ENCODE data around the gene DEPDC5. TPM values are rescaled to one million over a fixed set of nuclear protein-coding genes. Genes with fewer than 3 reads are reported as not detected.

Gene DEPDC5
- total and polyA plus RNA-seq, 9 of the 15 experiments (the other 6 are each of a cell fraction or from before 2014, with no cell fraction given): 2.3 to 12.3 (median 10.7) TPM

DNA sequence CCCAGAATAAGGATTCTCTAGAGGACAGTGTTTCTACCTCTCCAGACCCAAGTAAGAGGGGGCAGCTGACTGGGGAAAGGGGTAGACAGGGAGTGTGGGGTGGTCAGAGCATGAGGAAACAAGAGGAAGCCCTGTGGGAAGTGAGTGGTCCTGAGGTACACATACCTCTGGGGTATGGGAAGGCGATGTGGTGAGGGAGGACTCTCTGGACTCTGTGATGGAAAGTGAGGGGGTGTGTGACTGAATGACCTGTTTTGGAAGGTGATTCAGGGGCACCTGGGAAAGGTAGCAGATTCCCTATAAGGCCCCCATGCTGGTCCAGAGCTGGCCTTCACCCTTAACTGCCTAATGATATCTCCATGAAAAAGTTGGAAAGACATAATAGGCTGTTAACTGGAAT is 80.1 kb downstream of the DEPDC5 start (continued):
- TF ChIP-seq, protein P1, sequence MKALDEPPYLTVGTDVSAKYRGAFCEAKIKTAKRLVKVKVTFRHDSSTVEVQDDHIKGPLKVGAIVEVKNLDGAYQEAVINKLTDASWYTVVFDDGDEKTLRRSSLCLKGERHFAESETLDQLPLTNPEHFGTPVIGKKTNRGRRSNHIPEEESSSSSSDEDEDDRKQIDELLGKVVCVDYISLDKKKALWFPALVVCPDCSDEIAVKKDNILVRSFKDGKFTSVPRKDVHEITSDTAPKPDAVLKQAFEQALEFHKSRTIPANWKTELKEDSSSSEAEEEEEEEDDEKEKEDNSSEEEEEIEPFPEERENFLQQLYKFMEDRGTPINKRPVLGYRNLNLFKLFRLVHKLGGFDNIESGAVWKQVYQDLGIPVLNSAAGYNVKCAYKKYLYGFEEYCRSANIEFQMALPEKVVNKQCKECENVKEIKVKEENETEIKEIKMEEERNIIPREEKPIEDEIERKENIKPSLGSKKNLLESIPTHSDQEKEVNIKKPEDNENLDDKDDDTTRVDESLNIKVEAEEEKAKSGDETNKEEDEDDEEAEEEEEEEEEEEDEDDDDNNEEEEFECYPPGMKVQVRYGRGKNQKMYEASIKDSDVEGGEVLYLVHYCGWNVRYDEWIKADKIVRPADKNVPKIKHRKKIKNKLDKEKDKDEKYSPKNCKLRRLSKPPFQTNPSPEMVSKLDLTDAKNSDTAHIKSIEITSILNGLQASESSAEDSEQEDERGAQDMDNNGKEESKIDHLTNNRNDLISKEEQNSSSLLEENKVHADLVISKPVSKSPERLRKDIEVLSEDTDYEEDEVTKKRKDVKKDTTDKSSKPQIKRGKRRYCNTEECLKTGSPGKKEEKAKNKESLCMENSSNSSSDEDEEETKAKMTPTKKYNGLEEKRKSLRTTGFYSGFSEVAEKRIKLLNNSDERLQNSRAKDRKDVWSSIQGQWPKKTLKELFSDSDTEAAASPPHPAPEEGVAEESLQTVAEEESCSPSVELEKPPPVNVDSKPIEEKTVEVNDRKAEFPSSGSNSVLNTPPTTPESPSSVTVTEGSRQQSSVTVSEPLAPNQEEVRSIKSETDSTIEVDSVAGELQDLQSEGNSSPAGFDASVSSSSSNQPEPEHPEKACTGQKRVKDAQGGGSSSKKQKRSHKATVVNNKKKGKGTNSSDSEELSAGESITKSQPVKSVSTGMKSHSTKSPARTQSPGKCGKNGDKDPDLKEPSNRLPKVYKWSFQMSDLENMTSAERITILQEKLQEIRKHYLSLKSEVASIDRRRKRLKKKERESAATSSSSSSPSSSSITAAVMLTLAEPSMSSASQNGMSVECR (CRISPR knock-in tag; IDR thresholded peaks at IDR 0.05): no peak
- TF ChIP-seq CBFB (CRISPR knock-in tag; IDR thresholded peaks at IDR 0.05): no peak
- TF ChIP-seq ZSCAN32 (CRISPR knock-in tag; IDR thresholded peaks at IDR 0.05): no peak
- TF ChIP-seq, protein P2, sequence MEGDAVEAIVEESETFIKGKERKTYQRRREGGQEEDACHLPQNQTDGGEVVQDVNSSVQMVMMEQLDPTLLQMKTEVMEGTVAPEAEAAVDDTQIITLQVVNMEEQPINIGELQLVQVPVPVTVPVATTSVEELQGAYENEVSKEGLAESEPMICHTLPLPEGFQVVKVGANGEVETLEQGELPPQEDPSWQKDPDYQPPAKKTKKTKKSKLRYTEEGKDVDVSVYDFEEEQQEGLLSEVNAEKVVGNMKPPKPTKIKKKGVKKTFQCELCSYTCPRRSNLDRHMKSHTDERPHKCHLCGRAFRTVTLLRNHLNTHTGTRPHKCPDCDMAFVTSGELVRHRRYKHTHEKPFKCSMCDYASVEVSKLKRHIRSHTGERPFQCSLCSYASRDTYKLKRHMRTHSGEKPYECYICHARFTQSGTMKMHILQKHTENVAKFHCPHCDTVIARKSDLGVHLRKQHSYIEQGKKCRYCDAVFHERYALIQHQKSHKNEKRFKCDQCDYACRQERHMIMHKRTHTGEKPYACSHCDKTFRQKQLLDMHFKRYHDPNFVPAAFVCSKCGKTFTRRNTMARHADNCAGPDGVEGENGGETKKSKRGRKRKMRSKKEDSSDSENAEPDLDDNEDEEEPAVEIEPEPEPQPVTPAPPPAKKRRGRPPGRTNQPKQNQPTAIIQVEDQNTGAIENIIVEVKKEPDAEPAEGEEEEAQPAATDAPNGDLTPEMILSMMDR (IDR thresholded peaks at IDR 0.05 in 2 of 3, conservative IDR thresholded peaks at IDR 0.05 in 1 of 3; ENCODE audit: insufficient read depth in 2 of 3, low read depth in 1 of 3, low read length in 3 of 3): no peak
- TF ChIP-seq POLR2AphosphoS5 (IDR thresholded peaks at IDR 0.05; ENCODE audit: control insufficient read depth, insufficient read depth, low read depth, low read length): no peak
- TF ChIP-seq ZNF134 (CRISPR knock-in tag; conservative IDR thresholded peaks at IDR 0.05): no peak

Data from K562 (cell line).